ENCODE results near the gene RNASE3.
"Not testable (repeated sequence)": the region's sequence is repeated elsewhere in the genome, so short reads cannot be mapped to it uniquely, and the experiment has no call there.

Gene RNASE3

GRCh38 chr14:20891126-20891825 is at the start of gene RNASE3:
TSS of gene RNASE3 (plus strand) at chr14:20891385. CDS start at chr14:20891687, 302 bp downstream.
- DNase-seq = not testable (repeated sequence)

GRCh38 chr14:20846560-20846959 is 44.6 kb upstream of the RNASE3 start:
- DNase-seq = no peak

GRCh38 chr14:20848316-20848954 is 42.8 kb upstream of the RNASE3 start:
- no peak for DNase-seq

- DNase-seq = no peak
These were observed 42.1 kb upstream of the RNASE3 start for GRCh38 chr14:20848955-20849570.

- no peak for DNase-seq
These were observed 38.1 kb upstream of the RNASE3 start for GRCh38 chr14:20853042-20853441.

GRCh38 chr14:20855652-20856291 is 35.4 kb upstream of the RNASE3 start:
- peak; percentile 5 for DNase-seq

GRCh38 chr14:20857207-20857606 is 34.0 kb upstream of the RNASE3 start:
- no peak for DNase-seq

GRCh38 chr14:20857630-20858261 is 33.4 kb upstream of the RNASE3 start:
- DNase-seq = peak; percentile 65

- no peak for DNase-seq
These were observed 25.0 kb upstream of the RNASE3 start for GRCh38 chr14:20866194-20866593.

GRCh38 chr14:20866963-20867362 is 24.2 kb upstream of the RNASE3 start:
- DNase-seq = no peak

- peak; percentile 66 for DNase-seq
These were observed 17.6 kb upstream of the RNASE3 start for GRCh38 chr14:20873370-20874177.

GRCh38 chr14:20877016-20877415 is 14.2 kb upstream of the RNASE3 start:
- no peak for DNase-seq

- no peak for DNase-seq
These were observed 12.5 kb upstream of the RNASE3 start for GRCh38 chr14:20878695-20879094.

- DNase-seq = not testable (repeated sequence)
These were observed 10.0 kb upstream of the RNASE3 start for GRCh38 chr14:20881229-20881628.

GRCh38 chr14:20882787-20883186 is 8.4 kb upstream of the RNASE3 start:
- not testable (repeated sequence) for DNase-seq

- not testable (repeated sequence) for DNase-seq
These were observed 2.8 kb upstream of the RNASE3 start for GRCh38 chr14:20888411-20888810.

- DNase-seq = not testable (repeated sequence)
These were observed 4.1 kb downstream of the RNASE3 start for GRCh38 chr14:20895322-20895721.

- DNase-seq = no peak
These were observed 13.3 kb downstream of the RNASE3 start for GRCh38 chr14:20904393-20905029.

- no peak for DNase-seq
These were observed 14.5 kb downstream of the RNASE3 start for GRCh38 chr14:20905676-20906075.

- no peak for DNase-seq
These were observed 16.0 kb downstream of the RNASE3 start for GRCh38 chr14:20907214-20907613.

- DNase-seq = not testable (repeated sequence)
These were observed 19.6 kb downstream of the RNASE3 start for GRCh38 chr14:20910822-20911221.
